BJ (cell line): ENCODE results near the gene TSPAN7. TPM values are rescaled to one million over a fixed set of nuclear protein-coding genes. Genes with fewer than 3 reads are reported as not detected.

ENCODE experiments used
- CTCF ChIA-PET: fragments of 350-600 bp; formaldehyde crosslinking; extraction: SDS; loops from one replicate; lab custom pipeline; 2021; ENCODE audit warnings: antibody characterized with exemption, inconsistent platforms; lab: Yijun Ruan, JAX
- POLR2A ChIA-PET: fragments of 300-600 bp; sonication (Branson Sonifier 250); formaldehyde crosslinking; extraction: SDS; loops from one replicate; lab custom pipeline; 2021; ENCODE audit warnings: antibody characterized with exemption; lab: Charles Lee
- DNase-seq: peaks from one replicate; pipeline ENCODE4 v3.0.0-alpha.2; 2011; ENCODE audit warnings: low read depth
- H3K27me3 ChIP-seq: 2 replicates; pipeline ENCODE4 v1.6.0; 2011; ENCODE audit warnings: low read length; ENCODE audit not compliant: control insufficient read depth, insufficient read depth
- H3K36me3 ChIP-seq: 2 replicates; pipeline ENCODE4 v1.5.1; 2011; ENCODE audit warnings: low read length; ENCODE audit not compliant: control insufficient read depth, insufficient read depth
- H3K4me3 ChIP-seq: 2 replicates; pipeline ENCODE4 v1.5.1; 2011; ENCODE audit warnings: low read depth, mild to moderate bottlenecking, control low read depth, low read length
- CTCF ChIP-seq: IDR thresholded peaks from 2 replicates; pipeline ENCODE4 v1.5.1; 2011; ENCODE audit warnings: low read depth, mild to moderate bottlenecking, control low read depth, inconsistent platforms, low read length, moderate library complexity; ENCODE audit not compliant: insufficient read depth
- polyA plus RNA-seq: library from polyadenylated mRNA; depleted of rRNA; stranded (reverse); fragments of >200 nt; gene quantifications from 2 replicates; pipeline ENCODE4 v1.2.3, GENCODE V29; 2011

TSPAN7 gene
- polyA plus RNA-seq, 1 experiment = not detected

GRCh38 chrX:38678821-38679220 lies 117.5 kb downstream of the TSPAN7 start:
- DNase-seq = no peak
- ChIA-PET CTCF (no interaction called here), POLR2A (no interaction called here)
- no peaks in the 10 kb centered on the region for H3K36me3 ChIP-seq
- no peak overlapping the region for H3K4me3 ChIP-seq
- no peaks in the 10 kb centered on the region for H3K27me3 ChIP-seq
- no peak for TF ChIP-seq CTCF

- no peaks in the 10 kb centered on the region for H3K36me3 ChIP-seq
- POLR2A ChIA-PET = no interaction called here
- DNase-seq = no peak
- H3K27me3 ChIP-seq = no peaks in the 10 kb centered on the region
- TF ChIP-seq CTCF = no peak
- no peak overlapping the region for H3K4me3 ChIP-seq
- CTCF ChIA-PET = no interaction called here
These were observed 118.4 kb downstream of the TSPAN7 start for GRCh38 chrX:38679695-38680094.

GRCh38 chrX:38682095-38682494 lies 120.8 kb downstream of the TSPAN7 start:
- Histone ChIP-seq H3K36me3 (no peaks in the 10 kb centered on the region), H3K4me3 (no peak overlapping the region), H3K27me3 (no peaks in the 10 kb centered on the region)
- no peak for DNase-seq
- CTCF ChIA-PET = no interaction called here
- TF ChIP-seq CTCF = no peak
- POLR2A ChIA-PET = no interaction called here

DNA sequence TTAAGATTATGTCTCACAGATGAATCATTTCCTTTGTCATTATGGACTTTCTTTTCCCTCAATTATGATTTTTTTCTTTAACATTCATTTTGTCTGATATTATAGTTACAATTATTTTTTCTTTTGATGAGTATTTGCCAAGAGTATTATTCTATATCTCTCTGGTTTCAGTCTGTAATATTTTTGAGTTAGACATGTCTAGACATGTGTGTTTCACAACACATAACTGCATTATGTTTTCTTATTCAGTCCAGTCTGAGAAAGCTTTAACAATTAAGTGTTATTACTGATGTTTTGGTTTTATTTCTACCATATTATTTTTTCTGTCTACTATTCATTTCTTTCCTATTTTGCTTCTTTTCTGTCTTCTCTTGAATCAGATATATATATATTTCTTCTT lies 131.6 kb downstream of the TSPAN7 start:
- no peak for DNase-seq
- H3K27me3 ChIP-seq = no peaks in the 10 kb centered on the region
- no peak overlapping the region for H3K4me3 ChIP-seq
- POLR2A ChIA-PET = no interaction called here
- CTCF ChIA-PET = no interaction called here
- no peak for TF ChIP-seq CTCF
- H3K36me3 ChIP-seq = no peaks in the 10 kb centered on the region

- TF ChIP-seq CTCF = no peak
These were observed 133.1 kb downstream of the TSPAN7 start for GRCh38 chrX:38694394-38694793.

More at GRCh38 chrX:38694394-38694793, 133.1 kb downstream of the TSPAN7 start:
- ChIA-PET POLR2A (no interaction called here), CTCF (no interaction called here)
- Histone ChIP-seq H3K36me3 (no peaks in the 10 kb centered on the region), H3K4me3 (no peak overlapping the region), H3K27me3 (no peaks in the 10 kb centered on the region)
- DNase-seq = no peak
